ENCODE data around the gene PLAC9. TPM values are rescaled to one million over a fixed set of nuclear protein-coding genes. Genes with fewer than 3 reads are reported as not detected.

The PLAC9 gene
- total RNA-seq, 1 experiment from 2014 or later = not detected

DNA sequence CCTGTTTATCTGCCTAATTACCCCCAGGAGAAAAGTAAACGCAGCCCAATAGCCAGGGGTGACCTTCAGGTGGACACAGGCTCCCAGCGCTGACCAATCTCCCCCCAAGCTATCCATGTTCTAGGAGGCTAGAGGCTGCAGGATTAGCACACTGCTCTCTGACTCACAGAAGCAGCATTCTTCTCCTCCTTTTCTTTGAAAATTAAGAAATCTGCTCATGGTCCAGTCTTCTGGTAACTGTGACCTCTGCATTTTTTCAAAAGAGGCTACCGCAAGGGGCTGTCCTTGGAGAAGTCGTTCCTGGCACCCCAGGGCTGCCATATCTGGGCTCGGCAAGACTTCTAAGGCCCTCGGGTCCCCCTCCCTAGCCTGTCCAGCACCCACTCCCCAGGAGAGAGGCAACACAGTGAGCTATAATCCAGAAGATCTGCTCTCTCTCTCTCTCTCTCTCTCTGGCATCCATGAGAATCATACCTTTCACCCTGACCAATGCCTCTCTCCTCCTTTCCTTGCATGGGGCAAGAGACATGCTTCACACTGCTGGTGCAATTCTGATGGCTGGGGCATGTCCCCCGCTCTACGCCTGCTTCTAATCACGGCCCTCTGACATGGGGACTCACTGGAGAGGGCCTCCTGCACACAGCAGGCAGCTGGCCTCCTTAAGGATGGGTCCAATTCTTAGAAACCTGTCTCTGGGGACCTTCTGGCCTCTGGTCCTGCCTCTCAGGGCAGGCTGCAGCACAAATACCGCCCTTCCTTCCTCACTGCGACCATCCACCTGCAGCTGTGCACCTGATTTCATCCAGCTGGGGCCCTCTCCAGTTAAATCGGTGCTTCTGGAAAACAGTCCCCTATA lies 45.5 kb downstream of the PLAC9 start:
- peaks cover 32% of the 10 kb centered on the region for H3K4me1 Mint-ChIP-seq (ENCODE audit: low read depth, unreplicated experiment)
- H3K4me3 ChIP-seq (ENCODE audit: low read depth, low read length) = no peak overlapping the region
- peaks cover 2% of the 10 kb centered on the region; the same call in 1 of the 2 replicates for H3K36me3 ChIP-seq (ENCODE audit: control insufficient read depth, insufficient read depth, low read length)
- H3K27ac Mint-ChIP-seq (ENCODE audit: unreplicated experiment) = peak overlapping the region; percentile 75
- CTCF ChIA-PET = interaction anchor here (0.9 kb wide), 1 partner anchor 16 kb away, joined by 3 read pairs; no protein-coding TSS in a partner anchor
- no peaks in the 10 kb centered on the region for H3K27me3 ChIP-seq (replicated peaks; ENCODE audit: control insufficient read depth, insufficient read depth, low read length)
- BruUV-seq (replicated peaks) = no TSS peak
- no peak for DNase-seq
- no peaks in the 10 kb centered on the region for H3K9me3 Mint-ChIP-seq (ENCODE audit: unreplicated experiment)
- peaks cover 16% of the 10 kb centered on the region for H3K4me1 ChIP-seq
- H3K36me3 Mint-ChIP-seq (ENCODE audit: insufficient read depth, unreplicated experiment) = peaks cover 84% of the 10 kb centered on the region
- TF ChIP-seq, protein P1, sequence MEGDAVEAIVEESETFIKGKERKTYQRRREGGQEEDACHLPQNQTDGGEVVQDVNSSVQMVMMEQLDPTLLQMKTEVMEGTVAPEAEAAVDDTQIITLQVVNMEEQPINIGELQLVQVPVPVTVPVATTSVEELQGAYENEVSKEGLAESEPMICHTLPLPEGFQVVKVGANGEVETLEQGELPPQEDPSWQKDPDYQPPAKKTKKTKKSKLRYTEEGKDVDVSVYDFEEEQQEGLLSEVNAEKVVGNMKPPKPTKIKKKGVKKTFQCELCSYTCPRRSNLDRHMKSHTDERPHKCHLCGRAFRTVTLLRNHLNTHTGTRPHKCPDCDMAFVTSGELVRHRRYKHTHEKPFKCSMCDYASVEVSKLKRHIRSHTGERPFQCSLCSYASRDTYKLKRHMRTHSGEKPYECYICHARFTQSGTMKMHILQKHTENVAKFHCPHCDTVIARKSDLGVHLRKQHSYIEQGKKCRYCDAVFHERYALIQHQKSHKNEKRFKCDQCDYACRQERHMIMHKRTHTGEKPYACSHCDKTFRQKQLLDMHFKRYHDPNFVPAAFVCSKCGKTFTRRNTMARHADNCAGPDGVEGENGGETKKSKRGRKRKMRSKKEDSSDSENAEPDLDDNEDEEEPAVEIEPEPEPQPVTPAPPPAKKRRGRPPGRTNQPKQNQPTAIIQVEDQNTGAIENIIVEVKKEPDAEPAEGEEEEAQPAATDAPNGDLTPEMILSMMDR (IDR thresholded peaks at IDR 0.05; ENCODE audit: insufficient read depth in 1 of 2, low read depth in 1 of 2, low read length in 1 of 2, severe bottlenecking in 1 of 2, unreplicated experiment in 1 of 2) = no peak
- POLR2A ChIA-PET = no interaction called here
- no peak overlapping the region for H3K4me3 Mint-ChIP-seq (ENCODE audit: unreplicated experiment)
- H3K27me3 Mint-ChIP-seq (ENCODE audit: insufficient read depth, unreplicated experiment) = no peaks in the 10 kb centered on the region
- intact Hi-C loops (cut with micrococcal nuclease; ENCODE audit: unreplicated experiment) = no loop called here
- no peaks in the 10 kb centered on the region for H3K9me3 ChIP-seq

DNA sequence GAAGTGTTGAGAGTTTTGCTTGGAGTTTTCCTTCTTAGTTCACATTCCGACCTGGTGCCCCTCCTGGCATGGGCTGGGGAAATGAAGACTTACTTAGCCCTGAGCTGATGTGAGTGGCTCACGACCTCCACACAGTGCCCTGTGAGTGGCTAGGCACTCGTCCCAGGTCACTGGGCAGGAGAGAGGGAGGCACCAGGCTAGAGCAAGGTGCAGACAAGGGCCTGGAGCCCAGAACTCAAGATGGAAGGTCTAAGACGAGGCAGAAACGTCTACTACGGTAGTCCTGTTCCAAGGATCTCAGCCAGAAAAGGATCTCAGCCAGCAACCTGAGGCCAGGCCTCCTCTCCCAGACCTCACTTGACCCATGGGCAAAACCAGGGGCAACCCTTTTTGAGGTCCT lies 50.5 kb downstream of the PLAC9 start:
- H3K9me3 ChIP-seq = no peaks in the 10 kb centered on the region
- peaks cover 2% of the 10 kb centered on the region; the same call in 1 of the 2 replicates for H3K36me3 ChIP-seq (ENCODE audit: control insufficient read depth, insufficient read depth, low read length)
- TF ChIP-seq, protein P1 (IDR thresholded peaks at IDR 0.05; ENCODE audit: insufficient read depth in 1 of 2, low read depth in 1 of 2, low read length in 1 of 2, severe bottlenecking in 1 of 2, unreplicated experiment in 1 of 2) = no peak
- H3K4me1 ChIP-seq = peaks cover 8% of the 10 kb centered on the region
- CTCF ChIA-PET = no interaction called here
- peak overlapping the region; percentile 43 for H3K27ac Mint-ChIP-seq (ENCODE audit: unreplicated experiment)
- H3K4me3 Mint-ChIP-seq (ENCODE audit: unreplicated experiment) = no peak overlapping the region
- H3K36me3 Mint-ChIP-seq (ENCODE audit: insufficient read depth, unreplicated experiment) = peaks cover 64% of the 10 kb centered on the region
- H3K4me1 Mint-ChIP-seq (ENCODE audit: low read depth, unreplicated experiment) = peaks cover 23% of the 10 kb centered on the region
- POLR2A ChIA-PET = no interaction called here
- no peaks in the 10 kb centered on the region for H3K9me3 Mint-ChIP-seq (ENCODE audit: unreplicated experiment)
- DNase-seq = no peak
- no peaks in the 10 kb centered on the region for H3K27me3 Mint-ChIP-seq (ENCODE audit: insufficient read depth, unreplicated experiment)
- no TSS peak for BruUV-seq (replicated peaks)
- intact Hi-C loops (cut with micrococcal nuclease; ENCODE audit: unreplicated experiment) = no loop called here
- H3K4me3 ChIP-seq (ENCODE audit: low read depth, low read length) = no peak overlapping the region
- H3K27me3 ChIP-seq (replicated peaks; ENCODE audit: control insufficient read depth, insufficient read depth, low read length) = no peaks in the 10 kb centered on the region

DNA sequence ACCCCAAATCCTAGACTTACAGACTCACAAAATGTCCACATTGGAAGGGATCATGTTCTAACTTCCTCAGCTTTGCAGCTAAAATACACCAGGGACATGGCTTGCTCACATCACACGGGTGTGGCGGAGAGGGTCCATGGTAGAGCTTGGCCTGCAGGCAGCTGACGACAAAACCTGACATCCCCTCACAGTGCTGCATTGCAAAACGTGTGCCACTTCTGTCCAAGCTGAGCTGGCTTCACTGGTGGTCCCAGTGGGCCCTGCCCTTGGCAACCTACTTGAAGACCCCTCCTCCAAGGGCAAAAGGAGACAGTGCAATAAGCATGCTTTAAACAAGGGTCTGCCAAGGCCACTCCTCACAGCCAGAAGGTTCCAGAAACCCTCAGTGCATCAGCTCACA lies 50.9 kb downstream of the PLAC9 start:
- peaks cover 18% of the 10 kb centered on the region for H3K4me1 Mint-ChIP-seq (ENCODE audit: low read depth, unreplicated experiment)

More for the DNA sequence above, 50.9 kb downstream of the PLAC9 start:
- intact Hi-C loops (cut with micrococcal nuclease; ENCODE audit: unreplicated experiment) = no loop called here
- Histone ChIP-seq H3K9me3 (no peaks in the 10 kb centered on the region), H3K4me1 (peaks cover 3% of the 10 kb centered on the region), H3K27me3 (replicated peaks; ENCODE audit: control insufficient read depth, insufficient read depth, low read length) (no peaks in the 10 kb centered on the region), H3K4me3 (ENCODE audit: low read depth, low read length) (no peak overlapping the region), H3K36me3 (ENCODE audit: control insufficient read depth, insufficient read depth, low read length) (peaks cover 2% of the 10 kb centered on the region; the same call in 1 of the 2 replicates)
- DNase-seq = no peak
- H3K27me3 Mint-ChIP-seq (ENCODE audit: insufficient read depth, unreplicated experiment) = no peaks in the 10 kb centered on the region
- ChIA-PET POLR2A (no interaction called here), CTCF (no interaction called here)
- TF ChIP-seq, protein P1 (IDR thresholded peaks at IDR 0.05; ENCODE audit: insufficient read depth in 1 of 2, low read depth in 1 of 2, low read length in 1 of 2, severe bottlenecking in 1 of 2, unreplicated experiment in 1 of 2) = no peak
- peaks cover 63% of the 10 kb centered on the region for H3K36me3 Mint-ChIP-seq (ENCODE audit: insufficient read depth, unreplicated experiment)
- no peak overlapping the region for H3K4me3 Mint-ChIP-seq (ENCODE audit: unreplicated experiment)
- H3K27ac Mint-ChIP-seq (ENCODE audit: unreplicated experiment) = no peak overlapping the region
- no peaks in the 10 kb centered on the region for H3K9me3 Mint-ChIP-seq (ENCODE audit: unreplicated experiment)
- BruUV-seq (replicated peaks) = no TSS peak
